ENCODE results near the gene RTEL1. TPM values are rescaled to one million over a fixed set of nuclear protein-coding genes. Genes with fewer than 3 reads are reported as not detected.

Gene RTEL1
- total and polyA plus RNA-seq, 2 experiments from 2014 or later: 14.0 to 18.2 TPM

- H3K4me2 ChIP-seq: no peak overlapping the region
- WGBS (ENCODE audit: low lambda C conversion rate, missing lambda C conversion rate): 92% methylated on average over 13 of the region's 13 CpGs
- no peak overlapping the region for H3K27ac ChIP-seq
- no peaks in the 10 kb centered on the region for H3K9me2 ChIP-seq (replicated peaks; ENCODE audit: insufficient read depth)
- H3K9me3 ChIP-seq (ENCODE audit: low read depth): no peaks in the 10 kb centered on the region
- no peaks in the 10 kb centered on the region for H3K36me3 ChIP-seq (replicated peaks; ENCODE audit: insufficient read depth, low read depth)
- H3K79me2 ChIP-seq: peaks cover 24% of the 10 kb centered on the region
- peaks cover 3% of the 10 kb centered on the region for H4K20me1 ChIP-seq (ENCODE audit: insufficient read depth, poor library complexity, severe bottlenecking)
- H3K27me3 ChIP-seq: no peaks in the 10 kb centered on the region
- peaks cover 8% of the 10 kb centered on the region for H3K4me1 ChIP-seq (ENCODE audit: insufficient read depth)
- H3K4me3 ChIP-seq: no peak overlapping the region
- TF ChIP-seq, protein P1, sequence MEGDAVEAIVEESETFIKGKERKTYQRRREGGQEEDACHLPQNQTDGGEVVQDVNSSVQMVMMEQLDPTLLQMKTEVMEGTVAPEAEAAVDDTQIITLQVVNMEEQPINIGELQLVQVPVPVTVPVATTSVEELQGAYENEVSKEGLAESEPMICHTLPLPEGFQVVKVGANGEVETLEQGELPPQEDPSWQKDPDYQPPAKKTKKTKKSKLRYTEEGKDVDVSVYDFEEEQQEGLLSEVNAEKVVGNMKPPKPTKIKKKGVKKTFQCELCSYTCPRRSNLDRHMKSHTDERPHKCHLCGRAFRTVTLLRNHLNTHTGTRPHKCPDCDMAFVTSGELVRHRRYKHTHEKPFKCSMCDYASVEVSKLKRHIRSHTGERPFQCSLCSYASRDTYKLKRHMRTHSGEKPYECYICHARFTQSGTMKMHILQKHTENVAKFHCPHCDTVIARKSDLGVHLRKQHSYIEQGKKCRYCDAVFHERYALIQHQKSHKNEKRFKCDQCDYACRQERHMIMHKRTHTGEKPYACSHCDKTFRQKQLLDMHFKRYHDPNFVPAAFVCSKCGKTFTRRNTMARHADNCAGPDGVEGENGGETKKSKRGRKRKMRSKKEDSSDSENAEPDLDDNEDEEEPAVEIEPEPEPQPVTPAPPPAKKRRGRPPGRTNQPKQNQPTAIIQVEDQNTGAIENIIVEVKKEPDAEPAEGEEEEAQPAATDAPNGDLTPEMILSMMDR (IDR thresholded peaks at IDR 0.05; ENCODE audit: poor library complexity): no peak
- no peak for TF ChIP-seq EZH2phosphoT487 (IDR thresholded peaks at IDR 0.05; ENCODE audit: low read depth, severe bottlenecking, unreplicated experiment)
- no peak for TF ChIP-seq EZH2 (IDR thresholded peaks at IDR 0.05; ENCODE audit: borderline replicate concordance)
- no peak overlapping the region for H2AFZ ChIP-seq
- no peak for DNase-seq (ENCODE audit: low spot score)
These were observed 44.8 kb downstream of the RTEL1 start for GRCh38 chr20:63702751-63703470.

GRCh38 chr20:63703471-63703975 is 45.4 kb downstream of the RTEL1 start:
- no peak overlapping the region for H3K27ac ChIP-seq
- H3K9me3 ChIP-seq (ENCODE audit: low read depth): no peaks in the 10 kb centered on the region
- H4K20me1 ChIP-seq (ENCODE audit: insufficient read depth, poor library complexity, severe bottlenecking): peaks cover 3% of the 10 kb centered on the region
- no peak overlapping the region for H3K4me2 ChIP-seq
- H3K36me3 ChIP-seq (replicated peaks; ENCODE audit: insufficient read depth, low read depth): no peaks in the 10 kb centered on the region
- H3K4me3 ChIP-seq: no peak overlapping the region
- H3K9me2 ChIP-seq (replicated peaks; ENCODE audit: insufficient read depth): no peaks in the 10 kb centered on the region
- peaks cover 8% of the 10 kb centered on the region for H3K4me1 ChIP-seq (ENCODE audit: insufficient read depth)
- H2AFZ ChIP-seq: no peak overlapping the region
- H3K27me3 ChIP-seq: no peaks in the 10 kb centered on the region
- H3K79me2 ChIP-seq: peaks cover 27% of the 10 kb centered on the region
- TF ChIP-seq, protein P1 (IDR thresholded peaks at IDR 0.05; ENCODE audit: poor library complexity): no peak
- TF ChIP-seq EZH2 (IDR thresholded peaks at IDR 0.05; ENCODE audit: borderline replicate concordance): no peak
- no peak for TF ChIP-seq EZH2phosphoT487 (IDR thresholded peaks at IDR 0.05; ENCODE audit: low read depth, severe bottlenecking, unreplicated experiment)
- DNase-seq (ENCODE audit: low spot score): no peak
- WGBS (ENCODE audit: low lambda C conversion rate, missing lambda C conversion rate): 96% methylated on average over 15 of the region's 15 CpGs

DNA sequence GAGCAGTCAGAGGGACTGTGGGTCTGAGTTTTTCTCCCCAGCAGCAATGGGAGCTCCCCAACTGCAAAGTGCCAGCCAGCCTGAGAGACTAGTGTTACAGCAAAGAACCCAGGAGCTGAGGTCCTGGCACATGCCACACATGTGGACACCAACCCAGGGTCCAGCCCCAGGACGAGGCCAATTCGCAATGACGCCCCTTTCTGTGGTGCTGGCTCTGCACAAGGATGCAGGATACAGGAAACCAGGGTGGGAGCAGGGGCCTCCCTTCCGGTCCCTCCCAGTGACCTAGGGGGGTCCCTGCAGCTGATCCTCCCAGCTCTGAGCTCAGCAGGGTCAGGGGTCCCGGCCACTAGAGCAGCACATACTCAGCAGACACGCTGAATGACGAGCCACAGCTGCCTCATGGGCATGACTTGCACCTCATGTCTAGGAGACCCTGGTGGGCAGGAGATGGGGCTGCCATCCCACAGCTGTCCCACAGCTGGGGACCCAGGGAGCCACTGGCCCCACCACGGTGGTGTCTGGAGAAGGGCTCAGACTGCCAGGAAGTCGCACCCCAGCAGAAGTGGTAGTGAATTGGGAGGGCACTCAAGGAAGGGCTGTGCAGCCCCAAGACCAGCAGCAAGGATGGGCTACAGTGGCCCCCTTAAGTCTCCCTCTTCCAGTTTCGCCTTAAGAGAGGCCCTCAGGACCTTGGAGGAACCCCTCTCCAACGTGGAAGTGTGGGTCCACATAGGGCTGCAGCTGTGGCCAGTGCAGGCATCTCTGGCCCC is 46.0 kb downstream of the RTEL1 start:
- Histone ChIP-seq H3K27me3 (no peaks in the 10 kb centered on the region), H3K9me3 (ENCODE audit: low read depth) (no peaks in the 10 kb centered on the region), H3K79me2 (peaks cover 33% of the 10 kb centered on the region), H3K36me3 (replicated peaks; ENCODE audit: insufficient read depth, low read depth) (no peaks in the 10 kb centered on the region), H4K20me1 (ENCODE audit: insufficient read depth, poor library complexity, severe bottlenecking) (peaks cover 3% of the 10 kb centered on the region), H3K4me3 (no peak overlapping the region), H3K4me2 (no peak overlapping the region), H3K27ac (no peak overlapping the region), H3K9me2 (replicated peaks; ENCODE audit: insufficient read depth) (no peaks in the 10 kb centered on the region), H3K4me1 (ENCODE audit: insufficient read depth) (peaks cover 12% of the 10 kb centered on the region), H2AFZ (no peak overlapping the region)
- TF ChIP-seq, protein P1 (IDR thresholded peaks at IDR 0.05; ENCODE audit: poor library complexity): no peak
- TF ChIP-seq EZH2 (IDR thresholded peaks at IDR 0.05; ENCODE audit: borderline replicate concordance): no peak
- TF ChIP-seq EZH2phosphoT487 (IDR thresholded peaks at IDR 0.05; ENCODE audit: low read depth, severe bottlenecking, unreplicated experiment): no peak
- peak; percentile 3 for DNase-seq (ENCODE audit: low spot score)
- WGBS (ENCODE audit: low lambda C conversion rate, missing lambda C conversion rate): 94% methylated on average over 11 of the region's 11 CpGs
